ENCODE measurements around the gene ACOT7.
A peak's percentile ranks its signal among the peaks of the same experiment; 100 is the strongest.
"Not testable (repeated sequence)": the region's sequence is repeated elsewhere in the genome, so short reads cannot be mapped to it uniquely, and the experiment has no call there.

Gene ACOT7

GRCh38 chr1:6393400-6394187 lies at the start of gene ACOT7:
ACOT7 (minus strand) TSS chr1:6393767; CDS start chr1:6393399, 368 bp downstream.
- peak; percentile 93 for DNase-seq

GRCh38 chr1:6441586-6441985 lies 48.0 kb upstream of the ACOT7 start:
- no peak for DNase-seq

DNA sequence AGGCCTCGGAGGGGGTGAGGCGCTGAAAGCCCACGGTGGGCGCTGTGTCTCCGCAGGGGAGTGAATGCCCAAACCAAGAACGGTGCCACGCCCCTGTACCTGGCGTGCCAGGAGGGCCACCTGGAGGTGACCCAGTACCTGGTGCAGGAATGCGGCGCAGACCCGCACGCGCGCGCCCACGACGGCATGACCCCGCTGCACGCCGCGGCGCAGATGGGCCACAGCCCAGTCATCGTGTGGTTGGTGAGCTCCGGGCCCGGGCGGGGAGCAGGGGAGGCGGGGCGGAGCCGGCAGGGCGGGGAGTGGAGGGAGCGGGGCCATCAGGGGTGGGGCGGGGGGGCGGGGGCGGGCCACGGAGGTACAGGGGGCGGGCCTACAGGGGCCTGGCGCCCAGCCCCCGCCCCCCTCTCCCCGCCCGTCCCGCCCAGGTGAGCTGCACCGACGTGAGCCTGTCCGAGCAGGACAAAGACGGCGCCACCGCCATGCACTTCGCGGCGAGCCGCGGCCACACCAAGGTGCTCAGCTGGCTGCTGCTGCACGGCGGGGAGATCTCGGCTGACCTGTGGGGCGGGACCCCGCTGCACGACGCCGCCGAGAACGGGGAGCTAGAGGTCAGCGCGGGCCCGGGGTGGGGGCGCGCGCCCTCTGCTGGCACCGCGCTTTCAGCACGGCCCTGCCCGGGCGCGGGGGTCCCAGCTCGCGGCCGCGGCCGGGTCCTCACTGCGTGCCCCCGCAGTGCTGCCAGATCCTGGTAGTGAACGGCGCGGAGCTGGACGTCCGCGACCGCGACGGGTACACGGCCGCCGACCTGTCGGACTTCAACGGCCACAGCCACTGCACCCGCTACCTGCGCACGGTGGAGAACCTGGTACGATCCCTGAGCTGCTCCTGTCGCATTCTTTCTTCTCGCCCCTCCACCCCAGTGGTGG lies 46.9 kb upstream of the ACOT7 start:
- DNase-seq, result peak; percentile 90

DNA sequence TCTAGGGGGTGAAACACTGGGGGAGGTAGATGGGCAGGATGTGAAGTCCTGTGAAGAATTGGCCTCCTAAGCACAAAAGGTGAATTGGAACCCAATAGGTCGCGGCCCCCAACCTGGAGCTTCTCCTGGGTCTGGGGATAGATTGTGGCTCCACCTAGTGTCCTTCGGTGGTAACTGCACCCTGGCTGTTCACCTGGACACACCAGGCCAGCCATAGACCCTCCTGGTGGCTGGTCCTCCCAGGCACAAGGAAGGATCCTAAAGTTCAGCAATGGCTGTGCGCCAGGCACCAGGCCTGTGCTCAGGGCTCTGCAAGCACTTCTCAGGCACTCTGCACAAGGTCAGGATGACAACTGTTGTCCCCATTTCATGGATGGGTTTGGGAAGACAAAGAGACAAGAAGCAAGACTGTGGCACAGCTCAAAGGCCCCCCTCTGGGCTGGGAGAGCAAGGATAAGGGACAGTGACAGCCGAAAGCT lies 44.5 kb upstream of the ACOT7 start:
- peak; percentile 94 for DNase-seq

DNA sequence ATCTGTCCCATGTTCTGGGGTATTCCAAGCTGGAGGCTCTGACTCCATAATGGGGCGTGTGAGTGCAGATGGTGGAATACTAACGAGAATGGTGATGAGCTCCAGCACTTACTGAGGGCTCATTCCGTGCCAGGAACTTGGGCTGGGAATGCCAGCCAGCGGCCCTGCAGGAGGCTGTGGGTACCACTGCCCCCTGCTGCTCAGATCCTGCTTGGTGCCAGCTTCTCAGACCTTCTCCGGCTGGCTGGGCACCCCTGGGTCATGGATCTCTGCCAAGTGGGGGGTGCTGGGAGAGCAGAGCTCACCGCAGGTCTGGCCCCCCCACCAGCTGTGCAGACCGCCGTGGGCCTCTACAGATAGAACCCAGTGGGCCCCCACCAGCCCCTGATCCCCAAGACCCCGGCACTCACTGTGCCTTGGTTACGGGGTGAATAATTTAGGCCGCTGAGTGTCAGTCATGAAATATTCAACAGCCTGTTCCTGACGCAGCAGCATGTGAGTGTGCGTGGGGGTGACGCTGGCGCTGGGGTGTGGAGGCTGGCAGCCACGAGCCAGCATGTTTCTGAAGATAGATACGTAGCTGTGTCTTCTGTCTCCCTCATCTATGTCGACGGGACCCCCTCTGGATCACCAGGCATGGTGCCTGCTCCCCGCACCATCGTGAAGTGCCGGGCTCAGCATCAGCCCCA lies 43.6 kb upstream of the ACOT7 start:
- not testable (repeated sequence) for DNase-seq

- DNase-seq, result not testable (repeated sequence)
Measured at GRCh38 chr1:6436277-6436676, 42.7 kb upstream of the ACOT7 start.

DNA sequence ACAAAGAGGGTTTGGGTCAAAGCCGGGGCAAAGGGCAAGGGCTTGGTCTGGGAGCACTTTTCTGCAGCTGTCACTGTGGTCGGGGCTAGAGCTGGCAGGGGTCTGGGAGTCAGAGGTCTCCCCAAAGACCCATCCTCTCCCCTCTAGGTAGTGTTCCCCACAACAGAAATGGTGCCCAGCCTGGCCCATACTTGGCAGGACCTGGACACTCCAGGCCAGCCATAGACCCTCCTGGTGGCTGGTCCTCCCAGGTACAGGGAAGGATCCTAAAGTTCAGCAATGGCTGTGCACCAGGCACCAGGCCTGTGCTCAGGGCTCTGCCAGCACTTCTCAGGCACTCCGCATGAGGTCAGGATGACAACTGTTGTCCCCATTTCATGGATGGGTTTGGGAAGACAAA lies 42.0 kb upstream of the ACOT7 start:
- no peak for DNase-seq

- no peak for DNase-seq
Measured at GRCh38 chr1:6435129-6435528, 41.6 kb upstream of the ACOT7 start.

DNA sequence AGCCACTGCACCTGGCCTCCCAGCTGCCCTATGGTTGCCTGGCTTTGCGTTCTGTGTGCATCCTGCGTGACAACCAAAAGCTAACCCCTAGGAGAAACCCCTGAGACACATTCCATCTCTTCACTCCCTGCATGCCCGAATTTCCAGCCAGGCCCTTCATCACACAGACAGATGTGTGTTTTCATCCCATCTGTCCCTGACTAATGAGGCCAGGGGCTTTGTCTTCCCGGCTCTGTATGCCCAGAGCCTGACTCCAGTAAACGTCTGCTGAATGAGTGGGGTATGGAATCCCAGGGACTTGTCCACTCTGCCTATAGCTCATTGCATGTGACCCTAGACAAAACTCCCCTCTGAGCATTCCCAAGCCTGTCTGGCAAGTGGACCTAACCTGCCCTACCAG lies 40.6 kb upstream of the ACOT7 start:
- peak; percentile 61 for DNase-seq

DNA sequence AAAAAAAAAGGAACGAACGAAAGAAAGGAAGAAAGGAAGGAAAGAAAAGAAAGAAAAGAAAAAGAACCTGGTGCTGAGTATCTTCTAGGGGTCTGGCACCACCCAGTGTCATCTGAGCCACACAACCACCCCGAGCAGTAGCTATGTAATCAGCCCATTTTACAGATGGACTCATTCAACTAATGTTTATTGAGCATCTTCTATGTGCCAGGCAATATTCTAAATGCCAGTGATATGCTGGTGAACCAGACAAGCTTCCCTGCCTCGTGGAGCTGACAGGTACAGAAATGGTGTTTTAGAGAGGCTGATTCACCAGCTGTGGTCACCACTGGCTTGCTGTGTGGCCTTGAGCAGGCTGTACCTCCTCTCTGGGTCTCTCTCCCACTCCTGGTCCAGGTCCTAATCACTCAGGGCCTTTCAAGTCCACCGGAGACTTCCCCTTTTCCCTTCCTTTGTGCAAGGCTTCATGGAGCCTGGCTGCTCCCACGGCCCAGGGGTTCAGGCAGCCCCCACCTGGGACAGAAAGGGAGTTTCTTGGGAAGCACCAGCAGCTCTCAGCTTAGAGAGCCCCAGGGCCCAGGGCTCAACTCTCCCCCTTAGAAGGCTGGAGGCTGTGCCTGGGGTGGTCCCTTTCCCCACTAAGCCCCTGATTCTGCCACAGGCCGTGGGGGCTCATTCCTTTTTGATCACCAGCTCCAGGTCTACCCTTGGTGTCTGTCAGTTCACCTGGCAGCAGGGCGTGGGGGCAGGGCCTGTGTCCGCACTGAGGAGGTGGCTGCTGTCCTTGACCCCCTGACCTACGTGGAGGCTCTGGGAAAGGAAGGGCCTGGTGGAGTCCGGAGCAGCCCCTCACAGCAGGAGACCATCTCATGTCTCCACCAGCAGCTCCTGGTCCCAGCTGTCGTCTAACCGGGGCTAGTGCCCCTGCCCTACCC lies 38.3 kb upstream of the ACOT7 start:
- not testable (repeated sequence) for DNase-seq

GRCh38 chr1:6429660-6430411 lies 36.3 kb upstream of the ACOT7 start:
- DNase-seq, result not testable (repeated sequence)

- not testable (repeated sequence) for DNase-seq
Measured at GRCh38 chr1:6428453-6428852, 34.9 kb upstream of the ACOT7 start.

GRCh38 chr1:6427441-6428390 lies 34.1 kb upstream of the ACOT7 start:
- no peak for DNase-seq

GRCh38 chr1:6426972-6427350 lies 33.4 kb upstream of the ACOT7 start:
- no peak for DNase-seq

DNA sequence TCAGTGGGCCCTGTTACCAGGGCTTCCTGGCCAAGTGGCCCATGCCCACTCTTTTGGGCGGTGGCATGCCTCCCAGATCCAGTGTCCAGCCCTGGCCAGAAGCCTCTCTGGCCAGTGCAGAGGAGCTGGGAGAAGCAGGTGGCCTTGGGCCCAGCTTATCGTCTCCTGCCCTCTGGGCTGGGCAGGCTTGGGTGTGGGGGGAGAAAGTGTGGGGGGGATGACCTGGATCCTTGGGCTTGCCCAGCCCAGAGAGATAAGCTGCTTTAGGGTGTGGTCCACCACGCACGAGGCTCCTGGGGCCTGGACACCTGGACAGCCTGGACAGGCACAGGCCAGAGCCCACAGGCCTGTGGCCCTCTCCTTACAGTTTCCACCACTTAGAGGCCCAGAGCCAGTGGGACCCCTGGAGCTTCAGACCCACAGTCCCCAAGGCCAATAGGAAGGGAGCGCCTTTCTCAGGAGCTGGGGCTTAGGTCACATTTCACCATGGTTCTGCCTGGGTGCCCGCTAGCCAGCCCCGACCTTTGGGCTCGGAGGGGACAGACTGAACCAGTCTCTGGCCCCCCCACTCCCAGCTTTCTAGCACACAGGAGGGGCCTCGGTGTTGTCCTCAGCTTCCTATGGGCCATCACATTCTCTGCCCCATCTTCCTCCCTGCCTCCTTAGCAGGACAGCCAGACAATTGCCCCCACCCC lies 32.9 kb upstream of the ACOT7 start:
- peak; percentile 28 for DNase-seq

GRCh38 chr1:6425658-6426057 lies 32.1 kb upstream of the ACOT7 start:
- no peak for DNase-seq

DNA sequence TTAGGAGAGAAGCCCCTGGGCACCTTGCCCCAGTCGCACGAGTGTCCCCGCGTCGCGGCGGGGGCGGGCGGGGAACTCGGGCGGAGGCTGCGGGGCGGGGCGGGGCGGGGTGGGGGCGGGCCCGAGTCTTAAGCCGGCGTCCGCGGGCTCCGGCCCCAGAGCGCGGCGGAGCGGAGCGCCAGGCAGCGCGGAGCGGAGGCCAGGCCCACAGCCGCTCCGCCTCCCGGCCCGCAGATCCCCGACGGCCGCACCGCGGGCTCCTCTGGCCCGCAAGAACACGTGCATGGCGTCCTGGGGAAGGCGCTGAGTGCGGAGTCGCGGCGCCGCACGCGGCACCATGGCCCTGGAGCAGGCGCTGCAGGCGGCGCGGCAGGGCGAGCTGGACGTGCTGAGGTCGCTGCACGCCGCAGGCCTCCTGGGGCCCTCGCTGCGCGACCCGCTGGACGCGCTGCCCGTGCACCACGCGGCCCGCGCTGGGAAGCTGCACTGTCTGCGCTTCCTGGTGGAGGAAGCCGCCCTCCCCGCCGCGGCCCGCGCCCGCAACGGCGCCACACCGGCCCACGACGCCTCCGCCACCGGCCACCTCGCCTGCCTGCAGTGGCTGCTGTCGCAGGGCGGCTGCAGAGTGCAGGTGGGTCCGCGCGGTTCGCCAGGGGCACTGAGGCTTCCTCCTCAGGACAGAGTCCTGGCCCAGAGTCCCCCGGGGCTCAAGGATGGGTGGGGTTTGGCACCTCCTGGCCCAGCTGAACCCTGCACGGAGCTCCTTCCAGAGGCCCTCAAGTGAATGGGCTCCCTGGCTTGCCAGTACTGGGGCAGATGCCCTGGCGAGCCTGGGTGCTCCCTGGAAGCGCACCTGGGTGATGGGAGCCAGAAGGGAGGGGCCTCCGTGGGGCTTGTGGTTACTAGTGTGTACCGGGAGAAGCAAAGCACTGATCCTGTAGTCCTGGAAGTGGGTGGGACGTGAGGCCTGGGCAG lies 31.3 kb upstream of the ACOT7 start, which contains the start of gene ESPN:
ESPN (plus strand) TSS at position 158 of the 975 bp plus-strand sequence; CDS start at position 338, 180 bp downstream.
- DNase-seq, result no peak

All from islet precursor cell (in vitro differentiated cells).